H9 (cell line): ENCODE results near the gene TRABD2B. TPM values are rescaled to one million over a fixed set of nuclear protein-coding genes. Genes with fewer than 3 reads are reported as not detected.

Experiments
- DNase-seq: peaks from one replicate; pipeline ENCODE4 v3.0.0-alpha.2; 2017
- H2AFZ ChIP-seq: one replicate; pipeline ENCODE4 v1.6.1; 2013; ENCODE audit warnings: mild to moderate bottlenecking, low read length, control low read depth, moderate library complexity
- H2AK5ac ChIP-seq: 2 replicates; pipeline ENCODE4 v1.6.1; 2013; ENCODE audit warnings: low read length, control low read depth, mixed read lengths; ENCODE audit not compliant: insufficient read length
- H2BK120ac ChIP-seq: one replicate; pipeline ENCODE4 v1.6.1; 2013; ENCODE audit warnings: low read depth, mild to moderate bottlenecking, low read length, control low read depth, inconsistent platforms; ENCODE audit not compliant: poor library complexity, severe bottlenecking
- H2BK12ac ChIP-seq: 2 replicates; pipeline ENCODE4 v1.6.1; 2013; ENCODE audit warnings: low read length, control low read depth, mixed read lengths, low read depth; ENCODE audit not compliant: insufficient read length
- H2BK15ac ChIP-seq: 2 replicates; pipeline ENCODE4 v1.6.1; 2013; ENCODE audit warnings: low read depth, low read length, control low read depth
- H2BK20ac ChIP-seq: one replicate; pipeline ENCODE4 v1.6.1; 2013; ENCODE audit warnings: low read depth, mild to moderate bottlenecking, low read length, control low read depth, inconsistent platforms; ENCODE audit not compliant: poor library complexity, severe bottlenecking
- H2BK5ac ChIP-seq: 2 replicates; pipeline ENCODE4 v1.6.1; 2013; ENCODE audit warnings: low read length, control low read depth, mixed read lengths; ENCODE audit not compliant: insufficient read length
- H3K14ac ChIP-seq: 2 replicates; pipeline ENCODE4 v1.6.1; 2013; ENCODE audit warnings: low read length, control low read depth; ENCODE audit not compliant: insufficient read depth
- H3K18ac ChIP-seq: 2 replicates; pipeline ENCODE4 v1.6.1; 2013; ENCODE audit warnings: low read depth, mild to moderate bottlenecking, mixed read lengths, low read length, control low read depth; ENCODE audit not compliant: insufficient read length
- H3K23ac ChIP-seq: 2 replicates; pipeline ENCODE4 v1.6.1; 2013; ENCODE audit warnings: low read length, control low read depth, mixed read lengths, low read depth; ENCODE audit not compliant: insufficient read length
- H3K23me2 ChIP-seq: 2 replicates; pipeline ENCODE4 v1.6.1; 2013; ENCODE audit warnings: low read depth, mild to moderate bottlenecking, mixed read lengths, low read length, control low read depth; ENCODE audit not compliant: insufficient read length, poor library complexity, severe bottlenecking
- H3K27ac ChIP-seq: 2 replicates; pipeline ENCODE4 v1.5.1; 2013; ENCODE audit warnings: low read length, control low read depth, mixed read lengths, low read depth; ENCODE audit not compliant: insufficient read length
- H3K27me3 ChIP-seq: 2 replicates; pipeline ENCODE4 v1.6.1; 2013; ENCODE audit warnings: low read length, control low read depth, inconsistent platforms; ENCODE audit not compliant: insufficient read depth
- H3K4ac ChIP-seq: 2 replicates; pipeline ENCODE4 v1.6.1; 2013; ENCODE audit warnings: low read depth, mild to moderate bottlenecking, control low read depth, inconsistent platforms, low read length, moderate library complexity
- H3K4me1 ChIP-seq: 2 replicates; pipeline ENCODE4 v1.6.1; 2013; ENCODE audit warnings: low read length, control low read depth, inconsistent platforms; ENCODE audit not compliant: insufficient read depth
- H3K4me2 ChIP-seq: 2 replicates; pipeline ENCODE4 v1.6.1; 2013; ENCODE audit warnings: low read length, control low read depth, mixed read lengths; ENCODE audit not compliant: insufficient read length, insufficient read depth
- H3K56ac ChIP-seq: 2 replicates; pipeline ENCODE4 v1.6.1; 2013; ENCODE audit warnings: low read depth, mild to moderate bottlenecking, mixed read lengths, low read length, control low read depth; ENCODE audit not compliant: insufficient read length
- H3K79me1 ChIP-seq: 2 replicates; pipeline ENCODE4 v1.6.1; 2013; ENCODE audit warnings: low read depth, mild to moderate bottlenecking, moderate library complexity, low read length, control low read depth, inconsistent platforms; ENCODE audit not compliant: insufficient read depth, poor library complexity, severe bottlenecking
- H3K79me2 ChIP-seq: 2 replicates; pipeline ENCODE4 v1.6.1; 2013; ENCODE audit warnings: low read length, control low read depth, inconsistent platforms; ENCODE audit not compliant: insufficient read depth
- H3K9ac ChIP-seq: 2 replicates; pipeline ENCODE4 v1.6.1; 2013; ENCODE audit warnings: low read length, control low read depth, mixed read lengths; ENCODE audit not compliant: insufficient read length; ENCODE audit errors: extremely low read depth
- H3K9me3 ChIP-seq: one replicate; pipeline ENCODE4 v1.6.1; 2013; ENCODE audit warnings: low read depth, low read length, inconsistent platforms; ENCODE audit not compliant: control insufficient read depth
- H3T11ph ChIP-seq: one replicate; pipeline ENCODE4 v1.6.1; 2013; ENCODE audit warnings: mild to moderate bottlenecking, low read length, control low read depth, inconsistent platforms
- H4K20me1 ChIP-seq: one replicate; pipeline ENCODE4 v1.6.1; 2013; ENCODE audit not compliant: control insufficient read depth, insufficient read length, insufficient read depth
- H4K5ac ChIP-seq: 2 replicates; pipeline ENCODE4 v1.6.1; 2013; ENCODE audit warnings: low read depth, mild to moderate bottlenecking, mixed read lengths, low read length, control low read depth; ENCODE audit not compliant: insufficient read length
- H4K8ac ChIP-seq: replicated peaks from 2 replicates; pipeline ENCODE4 v1.6.1; 2013; ENCODE audit warnings: low read length, control low read depth, mixed read lengths, low read depth; ENCODE audit not compliant: insufficient read length
- H4K91ac ChIP-seq: 2 replicates; pipeline ENCODE4 v1.6.1; 2013; ENCODE audit warnings: low read depth, mild to moderate bottlenecking, moderate library complexity, mixed read lengths, low read length, control low read depth; ENCODE audit not compliant: insufficient read length
- H3K27ac Mint-ChIP-seq, 3 experiments: 2 replicates in 2 of 3; 3 replicates in 1 of 3; pipeline ENCODE4 v1.8.0; 2020 to 2021; ENCODE audit warnings: mixed read lengths in 3 of 3, mild to moderate bottlenecking in 1 of 3, moderate library complexity in 1 of 3
- H3K27me3 Mint-ChIP-seq: 2 replicates; pipeline ENCODE4 v1.8.0; 2021; ENCODE audit warnings: low read depth, mild to moderate bottlenecking, moderate library complexity, mixed read lengths
- H3K36me3 Mint-ChIP-seq, 3 experiments: 2 replicates in 2 of 3; 3 replicates in 1 of 3; pipeline ENCODE4 v1.8.0; 2020 to 2021; ENCODE audit warnings: low read depth in 3 of 3, mixed read lengths in 3 of 3; ENCODE audit not compliant: insufficient read depth in 1 of 3
- H3K4me1 Mint-ChIP-seq, 2 experiments: 2 replicates each; pipeline ENCODE4 v1.8.0; 2020; ENCODE audit warnings: mixed read lengths in 2 of 2
- H3K4me3 Mint-ChIP-seq, 2 experiments: 2 replicates in 1 of 2; 3 replicates in 1 of 2; pipeline ENCODE4 v1.8.0; 2020 to 2021; ENCODE audit warnings: mild to moderate bottlenecking in 2 of 2, mixed read lengths in 2 of 2, moderate library complexity in 1 of 2
- H3K9me3 Mint-ChIP-seq, 2 experiments: 2 replicates in 1 of 2; 3 replicates in 1 of 2; pipeline ENCODE4 v1.8.0; 2020; ENCODE audit warnings: mild to moderate bottlenecking in 2 of 2, mixed read lengths in 2 of 2, moderate library complexity in 1 of 2
- CTCF ChIP-seq: fragments of 200-600 bp; sonication (generic); conservative IDR thresholded peaks from 3 replicates; pipeline ENCODE4 v1.8.0; 2021; ENCODE audit warnings: antibody characterized with exemption, mild to moderate bottlenecking
- WGBS: extraction: QIAGEN DNeasy Blood & Tissue Kit; methylation state at CpG from one replicate; pipeline ENCODE4 v1.1.7; 2013; ENCODE audit warnings: missing lambda C conversion rate, low lambda C conversion rate, mixed read lengths; ENCODE audit not compliant: insufficient read length; ENCODE audit errors: extremely low coverage; 5-methylcytosine and 5-hydroxymethylcytosine counted together
- total RNA-seq: library from RNA; stranded (reverse); gene quantifications from 2 replicates; pipeline ENCODE4 v1.2.1, GENCODE V29; 2021

Gene TRABD2B
- total RNA-seq, 1 experiment from 2014 or later, result 2.3 TPM

DNA sequence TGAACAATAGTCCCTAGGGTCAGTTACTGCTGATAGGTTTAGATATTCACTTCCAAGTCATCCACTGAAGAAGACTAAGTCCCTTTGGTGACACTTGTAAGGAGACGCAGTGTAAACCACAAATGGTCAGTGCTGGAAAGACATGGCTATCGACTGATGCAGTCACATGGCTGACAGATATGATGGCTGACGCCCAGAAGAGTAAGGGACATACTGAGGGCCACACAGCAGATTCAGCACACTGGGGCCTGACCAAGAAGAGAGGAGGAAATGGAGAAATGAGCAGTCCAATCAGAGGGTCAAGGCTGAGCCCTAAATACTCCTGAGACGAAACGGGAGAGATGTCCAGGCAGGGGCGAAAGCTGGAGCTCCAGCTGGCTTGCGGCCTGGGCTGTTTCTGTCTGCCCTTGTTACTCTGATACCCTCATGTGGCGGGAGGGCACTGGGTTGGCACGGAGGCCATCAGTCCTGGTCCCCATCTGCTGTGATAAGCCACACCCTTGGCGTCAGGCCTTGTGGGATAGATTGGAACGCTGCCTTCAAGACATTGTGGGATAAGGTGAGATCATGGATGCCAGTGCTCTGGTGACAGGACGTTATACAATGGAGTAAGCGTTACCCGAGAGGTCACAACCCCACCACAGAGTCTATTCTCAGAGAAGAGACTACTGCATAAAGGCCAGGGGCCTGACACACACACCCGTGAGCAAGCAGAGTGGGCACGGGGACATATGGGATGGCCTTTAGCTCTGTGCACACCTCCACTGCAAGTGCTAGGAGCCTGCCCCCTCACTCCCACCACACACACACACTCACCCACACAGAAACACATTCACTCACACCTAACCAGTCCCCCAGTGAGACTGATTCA is 158.4 kb downstream of the TRABD2B start:
- H2BK12ac ChIP-seq, result no peak overlapping the region
- no peak overlapping the region for H4K8ac ChIP-seq
- H3K23ac ChIP-seq, result no peak overlapping the region
- H3K27ac ChIP-seq, result no peak overlapping the region
- peaks cover 0 to 3% (median 0%) of the 10 kb centered on the region in 3 experiments; a peak in 2 of 7 replicates for H3K36me3 Mint-ChIP-seq
- peaks cover 27 to 29% of the 10 kb centered on the region in 2 experiments for H3K4me1 Mint-ChIP-seq
- peaks cover 5 to 6% of the 10 kb centered on the region in 2 experiments; a peak in 4 of 5 replicates for H3K9me3 Mint-ChIP-seq
- no peak overlapping the region for H3T11ph ChIP-seq
- TF ChIP-seq CTCF, result no peak
- H3K56ac ChIP-seq, result no peak overlapping the region
- no peaks in the 10 kb centered on the region for H3K27me3 ChIP-seq
- H4K5ac ChIP-seq, result no peak overlapping the region
- H3K4ac ChIP-seq, result no peak overlapping the region
- H3K79me1 ChIP-seq, result no peaks in the 10 kb centered on the region
- H2BK15ac ChIP-seq, result no peak overlapping the region
- H3K27me3 Mint-ChIP-seq, result peaks cover 6% of the 10 kb centered on the region
- H3K9me3 ChIP-seq, result no peaks in the 10 kb centered on the region
- H3K4me3 Mint-ChIP-seq, result no peak overlapping the region
- H3K4me2 ChIP-seq, result no peak overlapping the region
- no peaks in the 10 kb centered on the region for H4K20me1 ChIP-seq
- no CpG with 5 or more reads among the region's 16 CpGs for WGBS
- H2AK5ac ChIP-seq, result no peak overlapping the region
- no peak for DNase-seq
- H2BK20ac ChIP-seq, result no peak overlapping the region
- no peak overlapping the region for H3K18ac ChIP-seq
- H3K9ac ChIP-seq, result no peak overlapping the region
- no peak overlapping the region for H4K91ac ChIP-seq
- no peaks in the 10 kb centered on the region for H3K23me2 ChIP-seq
- no peak overlapping the region; a peak in 1 of 7 replicates for H3K27ac Mint-ChIP-seq
- H2BK5ac ChIP-seq, result no peak overlapping the region
- H3K4me1 ChIP-seq, result peaks cover 10% of the 10 kb centered on the region
- no peak overlapping the region for H2AFZ ChIP-seq
- H2BK120ac ChIP-seq, result no peak overlapping the region
- H3K79me2 ChIP-seq, result no peaks in the 10 kb centered on the region
- H3K14ac ChIP-seq, result no peak overlapping the region
